GM18907 (cell line): ENCODE data around the gene SYT5.
"Not testable (repeated sequence)": the region's sequence is repeated elsewhere in the genome, so short reads cannot be mapped to it uniquely, and the experiment has no call there.

ENCODE experiments used
- ATAC-seq: cut with Tn5 transposase; IDR thresholded peaks from one replicate; pipeline ENCODE4 v1.9.1; 2021; ENCODE audit warnings: mild to moderate bottlenecking, moderate library complexity; ENCODE audit not compliant: unreplicated experiment

SYT5 gene

DNA sequence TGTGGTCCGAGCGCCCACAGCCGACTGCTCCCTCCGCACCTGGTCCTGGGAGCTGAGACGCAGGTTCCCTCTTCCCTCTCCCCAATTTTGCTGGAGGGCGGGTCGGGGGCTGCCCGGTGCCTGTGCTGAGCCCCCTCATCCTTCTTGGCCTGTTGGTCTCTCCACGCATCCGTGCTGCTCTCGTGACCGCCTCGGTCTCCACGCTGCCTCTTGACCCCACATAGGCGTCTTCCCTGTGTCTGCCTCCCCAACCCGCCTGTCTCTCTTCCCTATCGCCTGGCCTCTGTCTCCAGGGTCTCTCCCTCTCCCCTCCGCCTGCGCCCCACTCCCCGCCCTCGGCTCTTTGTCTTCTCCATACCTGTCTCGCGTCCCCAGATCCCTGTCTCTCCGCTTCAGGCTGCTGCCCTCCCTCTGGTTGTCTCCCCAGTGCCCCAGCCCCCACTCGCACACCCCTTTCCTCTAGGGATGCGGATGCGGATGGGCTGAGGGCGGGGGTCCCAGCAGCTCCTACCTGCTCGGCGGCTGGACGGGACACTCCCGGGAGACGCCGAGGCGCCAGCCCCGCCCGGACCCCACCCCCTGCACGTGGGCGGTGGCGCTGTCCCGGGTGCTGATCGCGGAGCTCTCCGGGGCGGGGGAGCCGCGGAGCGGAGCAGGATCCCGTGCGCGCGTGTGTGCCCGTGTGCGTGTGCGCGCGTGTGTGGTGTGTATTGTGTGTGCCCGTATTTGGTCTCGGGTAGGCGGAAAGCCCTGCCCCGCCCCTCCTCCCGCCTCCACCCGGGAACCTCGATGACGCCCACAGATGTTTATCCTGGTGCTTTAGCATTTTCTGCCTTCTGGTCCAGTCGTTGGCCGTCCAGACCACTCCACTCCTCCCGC lies at the start of gene SYT5:
TSS of gene SYT5 (minus strand) at position 684 of the 879 bp plus-strand sequence. CDS start 1,248 bp downstream, outside the sequence.
- ATAC-seq, result peak; percentile 28

DNA sequence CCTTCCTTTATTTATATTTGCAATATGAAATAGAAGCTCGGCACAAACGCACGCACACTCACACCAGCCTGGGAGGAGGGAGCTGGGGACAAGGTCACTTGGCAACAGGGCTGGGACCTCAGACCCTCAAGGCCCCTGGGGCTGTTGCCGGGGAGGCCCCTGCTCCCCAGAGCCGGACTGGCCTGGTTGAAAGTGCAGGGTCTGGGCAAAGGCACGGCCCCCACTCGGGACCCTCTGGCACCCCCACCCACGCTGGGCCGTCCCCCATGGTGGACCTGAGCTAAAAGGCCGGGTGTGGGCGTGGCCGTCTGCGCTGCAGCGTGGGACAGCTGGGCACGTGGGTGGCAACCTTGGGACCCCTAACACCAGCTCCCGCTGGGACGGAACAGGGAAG lies 49.7 kb upstream of the SYT5 start:
- ATAC-seq, result no peak

DNA sequence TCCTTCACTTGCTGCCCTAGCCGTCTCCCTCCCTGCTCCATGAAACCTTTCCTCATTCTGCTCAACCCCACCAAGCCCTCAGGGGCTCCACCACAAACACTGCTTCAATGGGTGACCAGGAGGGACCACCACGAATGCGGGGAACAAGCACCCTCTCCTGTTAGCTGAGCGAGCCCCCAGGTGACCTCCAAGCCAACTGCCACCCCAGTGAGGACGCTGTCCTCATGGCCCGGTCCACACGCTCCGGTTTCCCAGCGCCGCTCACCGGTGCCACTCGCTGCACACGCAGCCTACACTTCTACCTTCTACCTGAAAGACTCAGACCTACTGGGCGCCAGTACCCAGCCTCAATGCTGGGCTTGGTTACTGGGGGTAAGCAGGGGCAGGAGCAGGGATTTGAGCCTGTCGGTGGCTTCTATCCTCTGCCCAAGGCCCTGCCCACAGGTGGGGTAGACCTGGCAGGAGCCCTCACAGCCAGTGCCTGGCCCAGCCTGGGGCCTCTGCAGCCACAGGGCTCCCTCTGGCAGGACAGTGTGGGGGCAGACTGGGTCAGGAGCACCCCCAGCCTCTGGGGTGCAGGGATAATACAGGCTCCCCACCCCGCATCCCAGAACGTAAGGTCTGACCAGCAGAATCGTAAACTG lies 49.2 kb upstream of the SYT5 start:
- no peak for ATAC-seq

DNA sequence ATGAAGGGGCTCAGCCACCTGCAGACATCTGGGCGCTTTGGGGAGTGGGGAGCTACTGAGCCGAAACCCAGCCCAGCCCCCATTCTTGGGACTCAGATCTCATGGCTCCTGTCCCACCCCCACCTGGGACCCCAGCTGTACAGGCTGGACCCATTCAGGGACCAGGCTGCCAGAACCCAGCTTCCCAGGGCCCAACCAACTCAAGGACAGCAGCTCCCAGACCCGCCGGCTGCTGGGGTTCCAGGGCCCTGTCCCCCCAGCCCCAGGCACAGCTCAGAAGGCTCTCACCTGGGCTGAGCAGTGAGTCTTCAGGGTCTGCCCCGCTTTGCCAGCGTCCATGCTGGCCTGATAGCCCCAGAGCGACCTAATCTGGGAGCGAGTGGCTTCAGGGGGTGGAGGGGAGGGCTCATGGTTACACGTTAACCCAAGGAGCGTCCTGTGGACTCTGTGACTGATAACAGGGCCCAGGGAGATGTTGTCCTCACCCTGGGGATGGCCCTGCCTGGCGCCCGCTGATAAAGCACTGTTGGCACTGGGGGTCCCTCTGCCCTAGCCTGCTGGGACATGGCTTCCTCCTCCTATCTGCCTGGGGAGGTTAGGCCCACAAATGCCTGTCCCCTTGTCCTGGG lies 48.4 kb upstream of the SYT5 start, which contains the start of gene TMEM86B:
TSS of gene TMEM86B (minus strand) at position 361 of the 629 bp plus-strand sequence. CDS start at position 339, 22 bp downstream.
- no peak for ATAC-seq

DNA sequence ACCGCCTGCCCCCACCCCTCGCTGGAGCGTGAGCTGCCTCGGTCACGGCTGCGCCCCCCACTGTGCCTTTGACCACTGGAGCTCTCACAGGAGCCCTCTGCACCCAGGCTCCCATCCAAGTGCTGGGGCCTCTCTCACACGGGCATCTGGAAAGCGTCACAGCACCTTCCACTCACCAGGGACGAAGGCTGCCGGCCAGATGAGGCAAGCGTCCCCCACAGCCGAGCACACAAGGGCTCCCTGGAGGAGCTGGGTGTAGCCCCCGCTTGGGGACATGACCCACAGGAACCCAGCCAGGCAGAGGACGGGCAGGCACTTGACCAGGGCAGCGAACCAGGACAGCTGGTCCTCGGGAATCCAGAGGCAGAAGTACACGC lies 47.9 kb upstream of the SYT5 start:
- no peak for ATAC-seq

DNA sequence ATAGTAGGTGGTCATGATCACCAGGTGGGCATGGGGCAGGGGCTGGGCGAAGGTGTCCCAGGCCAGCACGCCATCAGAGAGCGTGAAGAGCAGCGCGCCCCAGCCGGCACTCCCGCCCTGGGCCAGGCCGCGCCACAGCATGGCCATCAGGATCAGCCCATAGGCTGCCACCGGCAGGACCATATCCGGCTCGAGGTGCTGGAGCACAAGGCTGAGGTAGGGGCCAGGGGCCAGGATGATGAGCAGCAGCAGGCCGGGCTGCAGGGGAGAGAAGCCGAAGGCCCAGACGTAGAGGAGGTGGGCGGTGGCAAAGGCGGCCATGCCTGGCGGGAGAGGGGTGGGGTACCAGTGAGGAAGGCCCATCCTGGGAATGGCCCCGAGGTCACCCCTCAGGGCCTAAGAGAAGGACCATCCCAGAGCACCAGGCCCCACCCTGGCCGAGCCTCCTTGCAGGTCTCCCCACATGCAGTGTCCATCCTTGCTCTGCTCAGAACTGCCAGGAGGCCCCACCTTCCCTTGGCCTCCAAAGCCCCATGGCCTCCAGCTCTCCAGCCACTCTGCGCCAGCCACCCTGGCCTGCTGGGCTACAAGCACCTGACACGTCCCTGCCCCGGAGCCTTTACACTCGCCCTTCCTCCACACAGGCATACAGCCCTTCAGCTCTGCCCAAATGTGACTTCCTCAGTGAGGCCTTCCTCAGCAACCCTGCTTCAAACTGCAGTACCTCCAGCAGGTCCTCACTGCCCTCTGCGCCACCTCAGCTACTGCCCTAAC lies 47.3 kb upstream of the SYT5 start:
- no peak for ATAC-seq

DNA sequence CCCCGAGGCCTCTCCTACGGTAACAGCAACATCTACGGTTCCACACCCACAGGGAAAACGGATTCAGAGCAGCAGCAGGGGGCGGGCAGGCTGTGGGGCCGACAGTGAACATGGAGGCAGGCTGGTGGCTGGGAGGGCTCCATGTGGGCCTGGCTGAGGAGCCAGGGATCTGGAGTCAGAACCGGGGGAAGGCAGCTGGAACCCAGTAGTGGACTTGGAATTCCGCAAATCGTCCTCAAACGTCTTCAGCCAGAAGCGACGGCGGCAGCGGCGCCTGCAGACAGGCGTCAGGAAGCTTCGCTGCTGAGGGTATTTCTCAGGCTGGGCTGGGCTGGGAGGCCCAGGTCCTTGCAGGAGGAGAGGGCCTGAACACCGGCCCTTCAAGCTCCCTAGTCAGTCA lies 46.7 kb upstream of the SYT5 start:
- no peak for ATAC-seq

DNA sequence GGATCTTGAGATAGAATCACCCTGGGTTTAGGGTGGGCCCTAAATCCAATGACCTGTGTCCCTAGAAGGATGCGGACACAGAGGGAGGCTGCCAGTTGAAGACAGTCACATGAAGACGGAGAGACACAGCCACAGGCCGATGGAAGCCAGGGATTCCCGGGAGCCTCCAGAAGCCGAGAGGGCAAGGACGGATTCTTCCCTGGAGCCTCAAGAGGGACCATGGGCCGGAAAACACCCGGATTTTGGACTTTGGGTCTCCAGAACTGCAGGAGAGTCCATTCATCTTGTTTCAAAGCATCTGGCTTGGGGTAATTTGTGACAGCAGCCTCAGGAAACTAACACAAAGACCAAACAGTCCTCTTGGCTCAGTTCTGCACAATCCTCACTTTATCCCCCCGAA lies 46.2 kb upstream of the SYT5 start:
- ATAC-seq, result no peak

DNA sequence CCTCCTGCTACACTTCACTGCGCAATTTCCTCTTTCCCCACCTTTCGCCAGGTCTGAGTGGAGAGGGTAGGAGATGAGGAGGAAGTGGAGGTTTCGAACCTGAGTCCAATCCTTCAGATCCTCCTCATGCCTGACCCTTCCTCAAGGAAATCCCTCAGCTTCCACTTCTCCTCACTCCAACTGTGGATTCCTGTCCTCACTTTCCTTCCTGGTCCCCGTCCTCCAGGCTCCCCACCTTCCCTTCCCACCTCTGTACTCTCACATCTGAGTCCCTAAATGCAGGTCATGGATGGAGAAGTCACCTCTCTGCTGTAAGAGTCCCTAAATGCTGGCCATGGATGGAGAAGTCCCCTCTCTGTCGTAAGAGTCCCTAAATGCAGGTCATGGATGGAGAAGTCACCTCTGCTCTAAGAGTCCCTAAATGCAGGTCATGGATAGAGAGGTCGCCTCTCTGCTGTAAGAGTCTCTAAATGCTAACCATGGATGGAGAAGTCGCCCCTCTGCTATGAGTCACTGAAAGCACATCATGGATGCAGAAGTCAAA lies 45.4 kb upstream of the SYT5 start:
- no peak for ATAC-seq

DNA sequence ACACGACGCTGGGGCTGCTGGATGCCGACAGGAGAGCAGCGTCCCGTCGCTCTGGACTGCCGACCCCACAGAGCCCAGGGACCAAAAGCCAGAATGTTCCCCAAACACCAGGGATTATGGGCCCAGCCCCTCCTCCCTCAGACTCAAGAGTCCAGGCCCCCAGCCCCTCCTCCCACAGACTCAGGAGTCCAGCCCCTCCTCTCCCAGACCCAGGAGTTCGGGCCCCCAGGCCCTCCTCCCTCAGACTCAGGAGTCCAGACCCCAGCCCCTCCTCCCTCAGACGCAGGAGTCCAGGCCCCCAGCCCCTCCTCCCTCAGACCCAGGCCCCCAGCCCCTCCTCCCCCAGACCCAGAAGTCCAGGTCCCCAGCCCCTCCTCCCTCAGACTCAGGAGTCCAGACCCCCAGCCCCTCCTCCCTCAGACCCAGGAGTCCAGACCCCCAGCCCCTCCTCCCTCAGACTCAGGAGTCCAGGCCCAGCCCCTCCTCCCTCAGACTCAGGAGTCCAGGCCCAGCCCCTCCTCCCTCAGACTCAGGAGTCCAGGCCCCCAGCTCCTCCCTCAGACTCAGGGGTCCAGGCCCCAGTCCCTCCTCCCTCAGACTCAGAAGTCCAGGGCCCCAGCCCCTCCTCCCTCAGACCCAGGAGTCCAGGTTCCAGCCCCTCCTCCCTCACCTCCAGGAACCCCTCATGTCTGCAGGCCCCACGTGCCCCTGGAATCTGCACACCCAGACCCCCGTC lies 44.8 kb upstream of the SYT5 start:
- not testable (repeated sequence) for ATAC-seq

DNA sequence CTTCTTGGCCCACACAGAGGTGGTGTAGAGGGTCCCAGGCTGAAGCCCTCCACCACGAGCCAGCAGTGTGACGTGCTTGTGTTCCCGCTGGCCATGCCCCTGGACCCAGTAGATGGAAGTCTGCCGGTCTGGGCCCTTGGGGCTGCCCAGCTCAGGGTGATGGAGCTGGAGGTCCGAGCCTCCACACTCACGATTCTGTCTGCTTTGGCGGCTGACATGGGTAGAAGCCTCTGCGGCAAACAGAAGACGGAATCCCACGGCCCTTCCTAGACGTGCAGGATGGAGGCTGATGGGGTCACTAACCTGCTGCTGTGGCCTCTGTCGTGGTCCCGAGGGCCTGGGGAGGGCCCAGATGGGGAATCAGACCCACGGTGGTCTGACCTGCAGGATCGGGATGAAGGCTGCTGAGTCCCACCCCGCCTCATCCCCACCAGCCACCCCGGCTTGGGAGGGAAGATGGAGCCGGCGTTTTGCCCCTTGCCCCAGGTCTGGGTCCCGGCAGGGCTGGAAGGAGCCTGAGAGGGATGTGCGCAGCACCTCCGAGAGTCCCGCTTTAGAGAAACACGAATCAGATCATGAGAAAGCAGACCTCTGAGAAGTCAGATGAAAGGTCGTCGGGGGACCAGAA lies 44.1 kb upstream of the SYT5 start:
- ATAC-seq, result no peak

DNA sequence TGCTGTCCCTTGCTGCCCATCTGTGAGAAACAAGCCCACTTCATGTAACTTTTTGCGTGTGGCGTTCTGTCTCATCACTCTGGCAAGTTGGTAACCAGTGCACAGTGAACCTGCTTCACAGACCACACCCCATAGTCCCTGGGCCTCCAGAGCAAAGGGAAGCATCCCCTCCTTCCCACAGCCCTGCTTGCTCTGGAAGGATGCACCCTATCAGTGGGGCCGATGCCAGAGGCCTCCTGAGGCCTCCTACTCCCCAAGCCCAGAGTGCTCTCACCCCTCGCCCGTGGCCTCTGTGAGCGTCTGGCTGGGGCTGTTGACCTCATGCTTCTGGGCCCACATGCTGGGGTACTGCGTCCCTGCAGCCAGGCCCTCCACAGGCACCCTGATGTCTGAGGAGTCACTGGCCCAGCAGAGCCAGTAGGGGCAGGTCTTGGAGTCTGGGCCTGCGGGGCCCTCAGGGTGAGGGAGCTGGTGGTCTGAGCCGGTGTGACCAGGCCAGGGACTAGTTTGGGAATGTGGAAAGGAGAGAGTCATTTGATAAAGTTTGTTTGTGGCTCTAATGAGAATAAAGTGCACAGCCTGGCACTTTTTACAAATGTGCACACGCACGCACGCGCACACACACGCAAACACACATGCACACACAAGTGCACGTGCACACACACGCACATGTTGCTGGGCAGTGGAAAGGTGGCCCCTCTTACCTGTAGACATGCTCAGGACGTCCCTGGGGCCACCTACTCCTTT lies 43.4 kb upstream of the SYT5 start:
- no peak for ATAC-seq

DNA sequence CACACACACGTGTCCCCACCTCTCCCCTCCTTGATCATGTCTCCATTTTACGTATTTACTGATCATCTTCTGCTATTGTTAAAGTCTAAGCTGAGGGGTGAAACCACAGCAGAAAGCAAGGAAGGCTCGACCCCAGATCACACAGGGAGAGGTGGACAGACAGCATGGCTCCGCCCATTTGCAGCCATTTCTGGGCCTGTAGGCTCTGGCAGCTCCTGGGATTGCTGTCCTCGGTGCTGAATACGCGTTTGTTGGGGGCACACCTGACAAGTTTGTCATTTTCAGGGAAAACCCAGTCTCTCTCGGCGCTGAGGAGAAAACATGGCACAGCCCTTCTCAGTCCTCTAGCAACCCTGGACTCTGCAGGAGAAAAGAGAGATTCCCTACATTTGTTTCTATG lies 40.4 kb upstream of the SYT5 start:
- no peak for ATAC-seq

DNA sequence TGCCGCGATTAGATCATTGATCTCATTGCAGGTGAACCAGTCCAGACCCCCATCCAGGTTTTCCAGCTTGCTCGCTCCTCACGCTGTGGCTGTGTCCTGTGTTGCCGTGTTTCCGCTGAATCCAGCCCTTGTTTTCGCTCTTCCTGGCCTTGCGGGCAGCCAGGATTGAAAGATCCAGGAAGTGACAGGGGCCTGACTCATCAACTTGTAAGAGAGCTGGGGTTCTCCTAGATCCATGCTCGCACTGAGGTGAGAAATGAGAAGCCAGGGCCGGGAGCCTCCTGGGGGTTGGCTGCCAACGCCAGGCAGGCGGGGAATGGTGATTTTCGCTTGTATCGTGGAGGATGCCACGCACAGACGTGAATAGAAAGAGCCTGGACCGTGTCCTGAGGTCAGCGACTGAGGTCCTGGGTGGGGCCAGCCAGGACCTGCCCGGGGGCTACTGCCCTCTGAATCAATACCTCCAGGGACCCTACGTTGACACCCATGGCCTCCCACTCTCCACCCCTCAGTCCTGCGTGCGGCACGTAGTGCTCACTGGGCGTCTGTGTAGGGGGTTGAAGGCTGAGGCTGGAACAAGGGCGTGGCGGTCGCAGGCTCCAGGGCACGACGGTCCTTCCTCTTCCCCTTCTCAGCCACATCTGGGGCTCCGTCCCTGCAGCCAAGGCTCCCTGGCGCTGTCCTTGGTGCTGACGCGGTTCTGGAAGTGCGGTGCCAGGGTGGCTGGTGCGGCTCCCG lies 36.5 kb upstream of the SYT5 start:
- ATAC-seq, result no peak

DNA sequence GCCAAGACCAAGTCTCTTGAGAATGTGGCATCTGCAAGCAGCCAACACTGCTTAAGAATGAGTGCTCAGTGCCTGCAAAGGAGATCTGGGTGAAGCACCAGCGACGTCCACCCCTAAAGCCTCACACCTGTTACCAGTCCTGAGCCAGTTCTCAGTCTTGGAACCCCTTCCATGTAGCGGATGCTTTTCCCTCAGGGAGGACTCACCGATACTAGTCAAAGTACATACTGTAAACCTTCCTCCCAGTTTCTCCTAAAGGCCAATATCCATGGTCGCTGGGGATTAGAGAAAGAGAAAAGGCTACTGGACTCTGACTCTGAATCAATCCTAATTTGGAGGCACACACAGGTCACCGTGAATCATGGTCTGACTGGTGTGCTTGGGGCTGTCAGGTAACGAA lies 33.5 kb upstream of the SYT5 start:
- ATAC-seq, result no peak

DNA sequence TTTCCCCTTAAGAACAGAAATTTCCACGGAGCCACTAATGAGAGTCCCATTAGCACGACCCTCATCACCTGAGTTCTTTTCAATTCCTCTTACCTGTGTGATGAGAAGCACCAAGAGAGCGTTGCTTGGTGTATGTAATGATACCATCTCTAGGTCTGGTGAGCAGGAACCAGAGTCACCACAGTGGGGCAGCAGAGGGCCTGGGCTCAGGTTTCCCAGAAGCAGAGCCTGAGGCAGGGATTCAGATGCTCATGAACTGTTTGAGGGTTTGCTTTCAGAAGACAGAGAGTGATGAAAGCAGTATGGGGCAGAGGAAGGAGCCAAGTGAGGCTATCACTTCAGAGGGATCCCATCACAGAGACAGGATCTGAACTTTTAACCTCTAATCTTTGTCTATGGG lies 32.4 kb upstream of the SYT5 start:
- ATAC-seq, result no peak

DNA sequence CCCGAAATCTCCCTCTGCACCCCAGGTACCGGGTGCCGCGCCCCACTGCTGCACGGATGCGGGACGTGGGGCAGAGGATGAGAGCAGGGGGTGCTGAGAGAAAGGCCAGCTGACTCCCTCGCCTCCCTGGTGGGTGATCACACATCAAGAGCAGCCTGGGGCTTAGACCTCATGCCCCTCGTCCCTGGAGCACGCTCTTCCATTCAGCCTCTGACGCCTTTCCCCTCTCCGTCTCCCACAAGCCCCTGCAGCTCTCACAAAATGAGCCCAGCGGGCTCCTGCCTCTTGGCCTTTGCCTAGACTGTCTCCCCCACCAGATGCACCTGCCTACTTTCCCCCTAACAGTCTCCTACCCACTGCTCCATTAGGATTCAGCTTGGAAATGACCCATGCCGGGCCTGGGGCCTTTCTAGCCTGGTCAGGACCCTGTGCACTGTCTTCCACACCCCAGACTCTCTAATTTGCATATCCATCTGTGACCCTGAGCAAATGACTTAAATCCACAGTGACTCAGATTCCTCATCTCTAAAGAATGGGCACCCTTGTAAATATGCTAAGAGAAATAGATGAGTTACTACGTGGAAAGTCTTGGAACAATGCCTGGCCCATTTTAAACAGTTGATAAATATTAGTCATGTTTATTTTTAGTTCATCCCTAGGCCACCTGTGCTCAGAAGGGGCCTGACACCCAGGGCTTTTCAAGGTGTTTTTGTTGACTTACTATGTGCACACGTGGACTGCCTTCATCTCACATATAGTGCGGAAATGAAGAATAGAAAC lies 29.8 kb upstream of the SYT5 start:
- no peak for ATAC-seq
